ENCODE data around the gene INO80. TPM values are rescaled to one million over a fixed set of nuclear protein-coding genes. Genes with fewer than 3 reads are reported as not detected.

Gene INO80
- total and polyA plus RNA-seq, 2 donors = 7.6 to 12.9 TPM

GRCh38 chr15:40978562-40978961 lies 137.5 kb downstream of the INO80 start:
- no peak overlapping the region for H3K27ac ChIP-seq (ENCODE audit: low read depth in 1 of 2, low read length in 1 of 2)
- peaks cover 0 to 5% of the 10 kb centered on the region in 2 donors for H3K4me1 ChIP-seq (ENCODE audit: control insufficient read depth in 2 of 2, insufficient read depth in 2 of 2, low read length in 2 of 2)
- H3K9me3 ChIP-seq (ENCODE audit: control insufficient read depth in 2 of 2, insufficient read depth in 1 of 2, low read length in 1 of 2) = no peaks in the 10 kb centered on the region
- peaks cover 73 to 79% of the 10 kb centered on the region in 2 donors for H3K36me3 ChIP-seq (ENCODE audit: control insufficient read depth in 2 of 2, insufficient read depth in 2 of 2, low read length in 1 of 2)
- H3K27me3 ChIP-seq (ENCODE audit: control insufficient read depth in 2 of 2, insufficient read depth in 1 of 2, low read length in 1 of 2) = no peaks in the 10 kb centered on the region
- WGBS = 98% methylated on average over 4 of the region's 4 CpGs
- no peak for DNase-seq (ENCODE audit: low read depth in 6 of 9, low spot score in 9 of 9)
- H3K4me3 ChIP-seq (ENCODE audit: low read length in 2 of 2) = no peak overlapping the region

- DNase-seq (ENCODE audit: low read depth in 6 of 9, low spot score in 9 of 9) = no peak
- H3K4me3 ChIP-seq (ENCODE audit: low read length in 2 of 2) = no peak overlapping the region
- WGBS = over 99% methylated on average over 2 of the region's 2 CpGs
- H3K27ac ChIP-seq (ENCODE audit: low read depth in 1 of 2, low read length in 1 of 2) = no peak overlapping the region
- H3K4me1 ChIP-seq (ENCODE audit: control insufficient read depth in 2 of 2, insufficient read depth in 2 of 2, low read length in 2 of 2) = peaks cover 0 to 5% of the 10 kb centered on the region in 2 donors
- no peaks in the 10 kb centered on the region for H3K9me3 ChIP-seq (ENCODE audit: control insufficient read depth in 2 of 2, insufficient read depth in 1 of 2, low read length in 1 of 2)
- peaks cover 70 to 75% of the 10 kb centered on the region in 2 donors for H3K36me3 ChIP-seq (ENCODE audit: control insufficient read depth in 2 of 2, insufficient read depth in 2 of 2, low read length in 1 of 2)
- H3K27me3 ChIP-seq (ENCODE audit: control insufficient read depth in 2 of 2, insufficient read depth in 1 of 2, low read length in 1 of 2) = no peaks in the 10 kb centered on the region
Measured at GRCh38 chr15:40978141-40978540, 137.9 kb downstream of the INO80 start.

- Histone ChIP-seq H3K9me3 (ENCODE audit: control insufficient read depth in 2 of 2, insufficient read depth in 1 of 2, low read length in 1 of 2) (no peaks in the 10 kb centered on the region), H3K27me3 (ENCODE audit: control insufficient read depth in 2 of 2, insufficient read depth in 1 of 2, low read length in 1 of 2) (no peaks in the 10 kb centered on the region), H3K36me3 (ENCODE audit: control insufficient read depth in 2 of 2, insufficient read depth in 2 of 2, low read length in 1 of 2) (peaks cover 57 to 61% of the 10 kb centered on the region in 2 donors), H3K27ac (ENCODE audit: low read depth in 1 of 2, low read length in 1 of 2) (no peak overlapping the region), H3K4me3 (ENCODE audit: low read length in 2 of 2) (no peak overlapping the region), H3K4me1 (ENCODE audit: control insufficient read depth in 2 of 2, insufficient read depth in 2 of 2, low read length in 2 of 2) (peaks cover 0 to 5% of the 10 kb centered on the region in 2 donors)
- 91% methylated on average over 7 of the region's 7 CpGs for whole genome bisulfite sequencing
- no peak for DNase-seq (ENCODE audit: low read depth in 6 of 9, low spot score in 9 of 9)
Measured at GRCh38 chr15:40976819-40977218, 139.3 kb downstream of the INO80 start.

- no peak for DNase-seq (ENCODE audit: low read depth in 6 of 9, low spot score in 9 of 9)
- 98% methylated on average over 4 of the region's 4 CpGs for WGBS
- H3K27ac ChIP-seq (ENCODE audit: low read depth in 1 of 2, low read length in 1 of 2) = no peak overlapping the region
- H3K4me1 ChIP-seq (ENCODE audit: control insufficient read depth in 2 of 2, insufficient read depth in 2 of 2, low read length in 2 of 2) = peaks cover 0 to 5% of the 10 kb centered on the region in 2 donors
- H3K4me3 ChIP-seq (ENCODE audit: low read length in 2 of 2) = no peak overlapping the region
- no peaks in the 10 kb centered on the region for H3K27me3 ChIP-seq (ENCODE audit: control insufficient read depth in 2 of 2, insufficient read depth in 1 of 2, low read length in 1 of 2)
- no peaks in the 10 kb centered on the region for H3K9me3 ChIP-seq (ENCODE audit: control insufficient read depth in 2 of 2, insufficient read depth in 1 of 2, low read length in 1 of 2)
- peaks cover 38 to 43% of the 10 kb centered on the region in 2 donors for H3K36me3 ChIP-seq (ENCODE audit: control insufficient read depth in 2 of 2, insufficient read depth in 2 of 2, low read length in 1 of 2)
Measured at GRCh38 chr15:40974879-40975278, 141.2 kb downstream of the INO80 start.

- Histone ChIP-seq H3K36me3 (ENCODE audit: control insufficient read depth in 2 of 2, insufficient read depth in 2 of 2, low read length in 1 of 2) (no peaks in the 10 kb centered on the region), H3K4me3 (ENCODE audit: low read length in 2 of 2) (no peak overlapping the region), H3K27me3 (ENCODE audit: control insufficient read depth in 2 of 2, insufficient read depth in 1 of 2, low read length in 1 of 2) (no peaks in the 10 kb centered on the region), H3K9me3 (ENCODE audit: control insufficient read depth in 2 of 2, insufficient read depth in 1 of 2, low read length in 1 of 2) (no peaks in the 10 kb centered on the region), H3K27ac (ENCODE audit: low read depth in 1 of 2, low read length in 1 of 2) (no peak overlapping the region), H3K4me1 (ENCODE audit: control insufficient read depth in 2 of 2, insufficient read depth in 2 of 2, low read length in 2 of 2) (no peaks in the 10 kb centered on the region)
- no peak for DNase-seq (ENCODE audit: low read depth in 6 of 9, low spot score in 9 of 9)
- 97% methylated on average over 8 of the region's 8 CpGs for WGBS
Measured at GRCh38 chr15:40969363-40969762, 146.7 kb downstream of the INO80 start.

GRCh38 chr15:40968290-40969085 lies 147.6 kb downstream of the INO80 start:
- Histone ChIP-seq H3K9me3 (ENCODE audit: control insufficient read depth in 2 of 2, insufficient read depth in 1 of 2, low read length in 1 of 2) (no peaks in the 10 kb centered on the region), H3K4me3 (ENCODE audit: low read length in 2 of 2) (no peak overlapping the region), H3K27ac (ENCODE audit: low read depth in 1 of 2, low read length in 1 of 2) (no peak overlapping the region), H3K36me3 (ENCODE audit: control insufficient read depth in 2 of 2, insufficient read depth in 2 of 2, low read length in 1 of 2) (no peaks in the 10 kb centered on the region), H3K4me1 (ENCODE audit: control insufficient read depth in 2 of 2, insufficient read depth in 2 of 2, low read length in 2 of 2) (no peaks in the 10 kb centered on the region), H3K27me3 (ENCODE audit: control insufficient read depth in 2 of 2, insufficient read depth in 1 of 2, low read length in 1 of 2) (no peaks in the 10 kb centered on the region)
- 95% methylated on average over 7 of the region's 7 CpGs for WGBS
- DNase-seq (ENCODE audit: low read depth in 6 of 9, low spot score in 9 of 9) = no peak

GRCh38 chr15:40964634-40965033 lies 151.4 kb downstream of the INO80 start:
- 84% methylated on average over 13 of the region's 13 CpGs for WGBS
- Histone ChIP-seq H3K36me3 (ENCODE audit: control insufficient read depth in 2 of 2, insufficient read depth in 2 of 2, low read length in 1 of 2) (no peaks in the 10 kb centered on the region), H3K4me3 (ENCODE audit: low read length in 2 of 2) (no peak overlapping the region), H3K27ac (ENCODE audit: low read depth in 1 of 2, low read length in 1 of 2) (no peak overlapping the region), H3K27me3 (ENCODE audit: control insufficient read depth in 2 of 2, insufficient read depth in 1 of 2, low read length in 1 of 2) (no peaks in the 10 kb centered on the region), H3K4me1 (ENCODE audit: control insufficient read depth in 2 of 2, insufficient read depth in 2 of 2, low read length in 2 of 2) (peaks cover 0 to 5% of the 10 kb centered on the region in 2 donors), H3K9me3 (ENCODE audit: control insufficient read depth in 2 of 2, insufficient read depth in 1 of 2, low read length in 1 of 2) (no peaks in the 10 kb centered on the region)
- no peak for DNase-seq (ENCODE audit: low read depth in 6 of 9, low spot score in 9 of 9)

- H3K4me3 ChIP-seq (ENCODE audit: low read length in 2 of 2) = no peak overlapping the region
- no peak for DNase-seq (ENCODE audit: low read depth in 6 of 9, low spot score in 9 of 9)
- H3K27me3 ChIP-seq (ENCODE audit: control insufficient read depth in 2 of 2, insufficient read depth in 1 of 2, low read length in 1 of 2) = no peaks in the 10 kb centered on the region
- no peaks in the 10 kb centered on the region for H3K36me3 ChIP-seq (ENCODE audit: control insufficient read depth in 2 of 2, insufficient read depth in 2 of 2, low read length in 1 of 2)
- WGBS = 89% methylated on average over 8 of the region's 8 CpGs
- H3K4me1 ChIP-seq (ENCODE audit: control insufficient read depth in 2 of 2, insufficient read depth in 2 of 2, low read length in 2 of 2) = peaks cover 0 to 7% of the 10 kb centered on the region in 2 donors
- no peak overlapping the region for H3K27ac ChIP-seq (ENCODE audit: low read depth in 1 of 2, low read length in 1 of 2)
- no peaks in the 10 kb centered on the region for H3K9me3 ChIP-seq (ENCODE audit: control insufficient read depth in 2 of 2, insufficient read depth in 1 of 2, low read length in 1 of 2)
Measured at GRCh38 chr15:40964006-40964405, 152.1 kb downstream of the INO80 start.

GRCh38 chr15:40963201-40963600 lies 152.9 kb downstream of the INO80 start:
- Histone ChIP-seq H3K9me3 (ENCODE audit: control insufficient read depth in 2 of 2, insufficient read depth in 1 of 2, low read length in 1 of 2) (no peaks in the 10 kb centered on the region), H3K4me1 (ENCODE audit: control insufficient read depth in 2 of 2, insufficient read depth in 2 of 2, low read length in 2 of 2) (peaks cover 0 to 7% of the 10 kb centered on the region in 2 donors), H3K27me3 (ENCODE audit: control insufficient read depth in 2 of 2, insufficient read depth in 1 of 2, low read length in 1 of 2) (no peaks in the 10 kb centered on the region), H3K36me3 (ENCODE audit: control insufficient read depth in 2 of 2, insufficient read depth in 2 of 2, low read length in 1 of 2) (no peaks in the 10 kb centered on the region), H3K27ac (ENCODE audit: low read depth in 1 of 2, low read length in 1 of 2) (no peak overlapping the region), H3K4me3 (ENCODE audit: low read length in 2 of 2) (no peak overlapping the region)
- WGBS = 97% methylated on average over 12 of the region's 12 CpGs
- DNase-seq (ENCODE audit: low read depth in 6 of 9, low spot score in 9 of 9) = no peak
